GM21576 (cell line): ENCODE measurements around the gene RGPD8.
"Not testable (repeated sequence)": the region's sequence is repeated elsewhere in the genome, so short reads cannot be mapped to it uniquely, and the experiment has no call there.

ENCODE experiments used
- ATAC-seq: cut with Tn5 transposase; IDR thresholded peaks from one replicate; pipeline ENCODE4 v1.9.1; 2021; ENCODE audit warnings: mild to moderate bottlenecking, moderate library complexity; ENCODE audit not compliant: unreplicated experiment

RGPD8 gene

GRCh38 chr2:112435716-112436431 lies 2.4 kb upstream of the RGPD8 start:
- ATAC-seq: not testable (repeated sequence)

GRCh38 chr2:112434890-112435715 lies 1.7 kb upstream of the RGPD8 start:
- ATAC-seq: not testable (repeated sequence)

- no peak for ATAC-seq
Measured at GRCh38 chr2:112433932-112434730, 686 bp upstream of the RGPD8 start.

- not testable (repeated sequence) for ATAC-seq
Measured at GRCh38 chr2:112432735-112433479, 538 bp downstream of the RGPD8 start.

GRCh38 chr2:112432390-112432734 lies 1.1 kb downstream of the RGPD8 start:
- ATAC-seq: not testable (repeated sequence)

GRCh38 chr2:112431587-112432295 lies 1.7 kb downstream of the RGPD8 start:
- ATAC-seq: not testable (repeated sequence)

GRCh38 chr2:112424553-112424952 lies 8.9 kb downstream of the RGPD8 start:
- ATAC-seq: not testable (repeated sequence)

- ATAC-seq: not testable (repeated sequence)
Measured at GRCh38 chr2:112416860-112417259, 16.6 kb downstream of the RGPD8 start.

- ATAC-seq: not testable (repeated sequence)
Measured at GRCh38 chr2:112360055-112360454, 73.4 kb downstream of the RGPD8 start.

- ATAC-seq: not testable (repeated sequence)
Measured at GRCh38 chr2:112354335-112354734, 79.1 kb downstream of the RGPD8 start.

GRCh38 chr2:112352809-112353603 lies 80.4 kb downstream of the RGPD8 start:
- not testable (repeated sequence) for ATAC-seq

- ATAC-seq: not testable (repeated sequence)
Measured at GRCh38 chr2:112352292-112352691, 81.2 kb downstream of the RGPD8 start.

GRCh38 chr2:112345030-112346027 lies 88.1 kb downstream of the RGPD8 start:
- no peak for ATAC-seq

GRCh38 chr2:112343827-112344585 lies 89.4 kb downstream of the RGPD8 start:
- no peak for ATAC-seq

- no peak for ATAC-seq
Measured at GRCh38 chr2:112342067-112342550, 91.3 kb downstream of the RGPD8 start.

- no peak for ATAC-seq
Measured at GRCh38 chr2:112340475-112341267, 92.8 kb downstream of the RGPD8 start.
